CD4-positive, alpha-beta T cell treated with Interferon alpha-2 for 1 hour (primary cell): ENCODE measurements around the gene PHACTR2.
"Not testable (repeated sequence)": the region's sequence is repeated elsewhere in the genome, so short reads cannot be mapped to it uniquely, and the experiment has no call there.

Experiments
- DNase-seq, 2 donors: peaks; one replicate each; pipeline ENCODE4 v3.0.0-alpha.2; 2020 to 2022

The PHACTR2 gene

GRCh38 chr6:143873600-143873999 is 195.8 kb downstream of the PHACTR2 start:
- DNase-seq, result not testable (repeated sequence)

GRCh38 chr6:143874503-143874902 is 196.7 kb downstream of the PHACTR2 start:
- DNase-seq, result not testable (repeated sequence)

DNA sequence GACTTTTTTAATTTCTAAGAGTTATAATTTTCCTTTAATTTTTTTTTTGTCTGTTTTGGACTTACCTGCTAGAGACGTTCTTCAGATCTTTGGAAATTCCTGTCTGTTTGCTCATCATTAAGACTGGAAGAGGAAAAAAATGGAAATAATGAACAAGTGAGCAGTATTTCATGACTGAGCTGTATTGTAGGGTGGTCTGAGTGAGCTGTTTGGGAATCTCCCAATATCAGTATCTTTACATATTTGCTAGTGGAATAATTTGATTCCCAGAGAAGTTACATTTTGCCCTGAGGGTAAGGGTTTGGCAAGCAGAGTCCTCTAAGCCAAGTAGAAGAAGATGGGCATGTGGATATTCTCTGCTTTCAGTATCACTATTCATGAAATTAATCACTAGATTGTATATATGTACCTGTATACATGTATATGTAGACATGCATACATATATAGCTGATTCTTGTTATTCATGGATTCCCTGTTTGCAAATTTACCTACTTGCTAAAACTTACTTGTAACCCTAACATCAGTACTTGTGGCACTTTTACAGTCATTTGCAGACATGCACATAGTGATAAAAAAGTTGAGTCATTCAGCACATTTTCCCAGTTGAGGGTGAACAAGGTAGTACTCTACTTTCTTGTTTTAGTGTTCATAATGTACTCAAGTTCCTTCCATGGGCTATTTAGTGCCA is 200.0 kb downstream of the PHACTR2 start:
- DNase-seq, result no peak

- DNase-seq, result no peak
These were observed 200.6 kb downstream of the PHACTR2 start for GRCh38 chr6:143878272-143878760.

- DNase-seq, result no peak
These were observed 202.6 kb downstream of the PHACTR2 start for GRCh38 chr6:143880412-143880811.
